Naive B cell (primary cell): ENCODE results near the gene MAST3. TPM values are rescaled to one million over a fixed set of nuclear protein-coding genes. Genes with fewer than 3 reads are reported as not detected.

Experiments used
- ATAC-seq, 2 donors: fragments of 150-1000 bp; cut with Tn5 transposase; 2 replicates each; pipeline ENCODE4 v1.10.0; 2021; ENCODE audit warnings: low read depth in 2 of 2, mild to moderate bottlenecking in 2 of 2, moderate library complexity in 2 of 2
- DNase-seq: peaks from one replicate; pipeline ENCODE4 v3.0.0; 2022
- H3K27ac Mint-ChIP-seq, 6 donors: one replicate each; pipeline ENCODE4 v1.8.0; 2020 to 2022; ENCODE audit warnings: mild to moderate bottlenecking in 6 of 6, mixed read lengths in 6 of 6, moderate library complexity in 5 of 6, inconsistent platforms in 2 of 6
- H3K27me3 Mint-ChIP-seq, 3 donors: one replicate each; pipeline ENCODE4 v1.8.0; 2021 to 2022; ENCODE audit warnings: mixed read lengths in 3 of 3, mild to moderate bottlenecking in 1 of 3
- H3K36me3 Mint-ChIP-seq, 2 donors: one replicate each; pipeline ENCODE4 v1.8.0; 2020 to 2022; ENCODE audit warnings: mixed read lengths in 2 of 2, inconsistent platforms in 1 of 2, mild to moderate bottlenecking in 1 of 2
- H3K4me1 Mint-ChIP-seq, 3 donors: one replicate each; pipeline ENCODE4 v1.8.0; 2020 to 2022; ENCODE audit warnings: mixed read lengths in 3 of 3, inconsistent platforms in 1 of 3, mild to moderate bottlenecking in 1 of 3, moderate library complexity in 1 of 3
- H3K4me3 Mint-ChIP-seq, 8 donors: one replicate each; pipeline ENCODE4 v1.8.0; 2020 to 2022; ENCODE audit warnings: mild to moderate bottlenecking in 8 of 8, mixed read lengths in 8 of 8, moderate library complexity in 8 of 8, inconsistent platforms in 2 of 8
- H3K9me3 Mint-ChIP-seq, 7 donors: one replicate each; pipeline ENCODE4 v1.8.0; 2020 to 2022; ENCODE audit warnings: mixed read lengths in 7 of 7, mild to moderate bottlenecking in 5 of 7, inconsistent platforms in 2 of 7, moderate library complexity in 1 of 7
- polyA plus RNA-seq, 6 donors: library from polyadenylated mRNA; unstranded; fragments of 300-500 nt; fragmentation: Illumina TruSeq; gene quantifications; one replicate each; pipeline ENCODE4 v1.2.3, GENCODE V29; 2021; ENCODE audit warnings: low read depth in 6 of 6

Gene MAST3
- polyA plus RNA-seq, 6 donors from 2014 or later, result 9.3 to 20.6 (median 13.3) TPM

DNA sequence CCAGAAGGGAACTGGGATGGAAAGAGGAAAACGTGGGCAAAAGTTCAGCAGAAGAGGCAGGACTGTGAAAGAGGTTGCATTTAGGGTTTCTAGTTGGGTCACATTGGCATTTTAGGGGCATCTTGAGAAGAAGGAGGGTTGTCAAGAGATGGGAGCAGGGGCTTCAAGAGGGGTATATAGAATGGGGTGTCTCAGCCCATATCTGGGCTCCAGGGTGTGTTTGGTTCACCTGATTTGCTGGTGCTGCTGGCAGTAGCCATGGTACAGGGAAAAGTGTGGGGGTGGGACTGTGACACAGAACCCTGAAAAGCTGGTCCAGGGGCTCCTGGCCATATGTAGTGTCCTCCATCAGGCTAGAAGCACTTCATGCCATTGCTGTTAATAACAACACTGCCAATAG is 22.5 kb downstream of the MAST3 start:
- Mint-ChIP-seq H3K27ac (peak overlapping the region in 3 of 6 donors; percentile 53 to 94 (median 80)), H3K36me3 (peaks cover 0 to 7% of the 10 kb centered on the region in 2 donors), H3K4me1 (peaks cover 27 to 40% (median 37%) of the 10 kb centered on the region in 3 donors), H3K4me3 (peak overlapping the region in 7 of 8 donors; percentile 16 to 94 (median 57)), H3K9me3 (no peaks in the 10 kb centered on the region), H3K27me3 (no peaks in the 10 kb centered on the region)
- DNase-seq (no peak), ATAC-seq (no peak)

DNA sequence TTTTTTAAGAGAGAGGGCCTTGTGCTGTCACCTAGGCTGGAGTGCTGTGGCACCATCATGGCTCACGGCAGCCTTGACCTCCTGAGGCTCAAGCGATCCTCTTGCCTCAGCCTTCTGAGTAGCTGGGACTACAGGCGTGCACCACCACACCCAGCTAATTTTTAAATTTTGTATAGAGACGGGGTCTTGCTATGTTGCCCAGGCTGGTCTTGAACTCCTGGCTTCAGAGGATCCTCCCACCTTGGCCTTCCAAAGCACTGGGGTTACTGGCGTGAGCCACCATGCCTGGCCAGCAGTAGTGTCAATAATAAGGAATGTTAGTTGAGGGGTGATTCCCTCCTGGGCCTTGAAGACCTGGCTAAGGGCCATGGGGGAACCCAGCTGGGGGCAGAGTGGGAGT is 23.6 kb downstream of the MAST3 start:
- Mint-ChIP-seq H3K27ac (peak overlapping the region in 1 of 6 donors; percentile 65), H3K4me3 (peak overlapping the region in 1 of 8 donors; percentile 8), H3K36me3 (no peaks in the 10 kb centered on the region), H3K27me3 (no peaks in the 10 kb centered on the region), H3K4me1 (peaks cover 22 to 36% (median 32%) of the 10 kb centered on the region in 3 donors), H3K9me3 (no peaks in the 10 kb centered on the region)
- no peak for ATAC-seq
- DNase-seq, result no peak

DNA sequence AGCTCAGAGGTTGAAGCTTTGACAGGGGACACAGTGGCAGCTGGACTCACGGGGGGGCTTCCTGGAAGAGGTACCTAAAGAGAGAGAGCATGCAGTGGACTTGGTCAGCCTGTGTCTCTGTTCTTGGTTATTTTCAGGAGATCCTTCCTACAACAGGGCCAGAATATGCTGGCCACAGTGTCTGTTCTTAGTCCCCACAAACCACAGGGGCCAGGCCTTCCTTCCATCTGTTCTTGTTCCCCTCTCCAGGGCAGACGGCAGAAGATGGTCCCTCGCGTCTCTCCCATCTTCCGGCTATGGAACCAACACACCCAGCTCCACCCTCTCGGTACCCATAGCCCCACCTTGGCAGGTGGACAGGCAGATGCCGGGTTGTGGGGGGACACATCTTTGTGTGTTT is 24.8 kb downstream of the MAST3 start:
- H3K27me3 Mint-ChIP-seq, result no peaks in the 10 kb centered on the region
- no peaks in the 10 kb centered on the region for H3K9me3 Mint-ChIP-seq
- DNase-seq, result no peak
- no peak for ATAC-seq
- no peaks in the 10 kb centered on the region for H3K36me3 Mint-ChIP-seq
- peaks cover 19 to 30% (median 25%) of the 10 kb centered on the region in 3 donors for H3K4me1 Mint-ChIP-seq
- H3K27ac Mint-ChIP-seq, result peak overlapping the region in 1 of 6 donors; percentile 66
- no peak overlapping the region for H3K4me3 Mint-ChIP-seq

DNA sequence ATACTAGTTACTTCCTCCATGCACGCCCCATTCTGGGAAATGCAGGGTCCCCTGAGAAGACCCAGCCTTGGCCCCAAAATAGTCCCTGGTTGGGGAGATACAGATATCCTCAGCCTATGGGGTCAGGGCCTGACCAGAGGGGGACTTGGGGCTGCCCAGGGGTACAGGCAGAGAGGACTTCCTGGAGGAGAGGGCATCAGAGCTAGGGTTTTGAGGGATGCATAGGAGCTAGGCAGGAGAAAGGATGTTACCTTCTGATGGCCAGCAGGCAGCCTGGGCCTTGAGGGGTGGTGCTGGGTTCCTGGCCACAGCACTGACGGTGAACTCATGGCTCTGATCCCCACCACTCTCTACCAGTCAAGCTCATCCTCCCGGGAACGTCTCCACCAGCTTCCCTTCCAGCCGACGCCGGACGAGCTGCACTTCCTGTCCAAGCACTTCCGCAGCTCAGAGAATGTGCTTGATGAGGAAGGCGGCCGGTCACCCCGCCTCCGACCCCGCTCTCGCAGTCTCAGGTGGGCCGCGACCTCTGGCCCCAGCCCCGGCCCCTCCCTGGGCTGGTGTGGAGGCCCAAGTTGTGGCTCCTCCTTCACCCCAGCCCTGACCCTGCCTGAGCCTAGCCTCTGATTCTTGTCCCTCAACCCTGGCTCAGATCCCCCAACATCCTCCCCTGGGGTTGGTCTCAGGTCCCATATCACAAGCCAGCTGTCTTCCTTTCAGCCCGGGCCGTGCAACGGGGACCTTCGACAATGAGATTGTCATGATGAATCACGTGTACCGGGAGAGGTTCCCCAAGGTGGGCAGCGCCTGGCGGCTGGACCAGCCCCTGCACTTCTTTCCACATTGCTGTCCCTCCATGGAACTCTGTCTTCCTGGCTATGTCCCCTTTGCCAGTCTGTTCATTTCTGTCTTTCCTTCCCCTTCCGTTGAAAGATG is 25.6 kb downstream of the MAST3 start:
- no peak overlapping the region for H3K4me3 Mint-ChIP-seq
- ATAC-seq (no peak), DNase-seq (no peak)
- no peaks in the 10 kb centered on the region for H3K36me3 Mint-ChIP-seq
- peak overlapping the region in 1 of 6 donors; percentile 66 for H3K27ac Mint-ChIP-seq
- peaks cover 17 to 28% (median 22%) of the 10 kb centered on the region in 3 donors for H3K4me1 Mint-ChIP-seq
- no peaks in the 10 kb centered on the region for H3K27me3 Mint-ChIP-seq
- no peaks in the 10 kb centered on the region for H3K9me3 Mint-ChIP-seq

DNA sequence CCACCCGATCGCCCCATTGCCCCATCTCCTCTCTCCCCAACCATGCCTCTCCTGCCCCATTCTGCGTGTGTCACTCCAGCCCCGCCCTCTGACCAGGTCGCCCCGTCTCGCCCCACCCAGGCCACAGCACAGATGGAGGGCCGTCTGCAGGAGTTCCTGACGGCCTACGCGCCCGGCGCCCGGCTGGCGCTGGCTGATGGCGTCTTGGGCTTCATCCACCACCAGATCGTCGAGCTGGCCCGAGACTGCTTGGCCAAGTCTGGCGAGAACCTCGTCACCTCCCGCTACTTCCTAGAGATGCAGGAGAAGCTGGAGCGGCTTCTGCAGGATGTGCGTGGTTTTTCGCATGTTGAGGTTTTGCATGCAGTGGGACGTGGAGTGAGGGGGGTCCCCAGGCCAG is 26.2 kb downstream of the MAST3 start:
- H3K9me3 Mint-ChIP-seq, result no peaks in the 10 kb centered on the region
- no peak overlapping the region for H3K27ac Mint-ChIP-seq
- DNase-seq (no peak), ATAC-seq (no peak)
- peaks cover 13 to 21% (median 20%) of the 10 kb centered on the region in 3 donors for H3K4me1 Mint-ChIP-seq
- H3K36me3 Mint-ChIP-seq, result no peaks in the 10 kb centered on the region
- H3K4me3 Mint-ChIP-seq, result no peak overlapping the region
- no peaks in the 10 kb centered on the region for H3K27me3 Mint-ChIP-seq

DNA sequence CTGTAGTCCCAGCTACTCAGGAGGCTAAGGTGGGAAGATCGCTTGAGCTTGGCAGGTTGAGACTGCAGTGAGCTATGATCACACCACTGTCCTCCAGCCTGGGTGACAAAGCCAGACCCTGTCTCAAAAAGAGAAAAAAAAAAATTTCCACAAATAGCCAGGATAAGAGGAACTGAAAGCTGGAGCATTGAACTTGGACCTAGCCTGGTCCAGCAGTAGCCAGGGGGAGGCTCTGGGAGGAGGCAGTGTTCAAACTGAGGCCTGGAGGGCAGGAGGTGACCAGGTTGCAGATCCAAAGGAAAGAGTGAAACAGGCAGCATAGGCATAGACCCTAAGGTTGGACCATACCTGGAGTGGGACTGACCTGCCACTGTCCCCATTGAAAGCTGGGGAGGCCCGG is 28.5 kb downstream of the MAST3 start:
- no peaks in the 10 kb centered on the region for H3K27me3 Mint-ChIP-seq
- peaks cover 0 to 5% (median 4%) of the 10 kb centered on the region in 3 donors for H3K4me1 Mint-ChIP-seq
- DNase-seq (no peak), ATAC-seq (no peak)
- peak overlapping the region in 3 of 6 donors; percentile 50 to 79 (median 68) for H3K27ac Mint-ChIP-seq
- no peaks in the 10 kb centered on the region for H3K36me3 Mint-ChIP-seq
- peak overlapping the region in 1 of 8 donors; percentile 78 for H3K4me3 Mint-ChIP-seq
- no peaks in the 10 kb centered on the region for H3K9me3 Mint-ChIP-seq

DNA sequence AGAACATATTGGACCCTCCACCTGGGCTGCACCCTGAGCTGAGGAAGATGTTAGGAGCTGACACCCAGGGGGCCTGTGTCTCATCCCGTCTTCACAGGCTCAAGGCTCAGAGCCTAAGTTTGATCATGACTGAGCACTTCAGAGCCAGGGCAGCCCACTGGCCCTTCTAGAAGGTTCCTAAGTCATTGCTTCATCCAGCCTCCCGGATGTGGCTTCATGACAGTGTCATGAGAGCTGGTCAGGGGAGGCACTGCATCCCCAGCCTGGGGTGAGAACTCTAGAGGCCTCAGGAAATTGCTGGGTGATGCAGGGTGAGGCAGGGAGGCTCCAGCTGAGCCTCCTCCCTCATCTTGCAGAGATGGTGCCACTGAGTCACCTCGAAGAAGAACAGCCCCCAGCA is 30.5 kb downstream of the MAST3 start:
- Mint-ChIP-seq H3K9me3 (no peaks in the 10 kb centered on the region), H3K36me3 (peaks cover 0 to 7% of the 10 kb centered on the region in 2 donors), H3K4me1 (peaks cover 4 to 5% (median 4%) of the 10 kb centered on the region in 3 donors), H3K4me3 (no peak overlapping the region), H3K27ac (peak overlapping the region in 1 of 6 donors; percentile 75), H3K27me3 (no peaks in the 10 kb centered on the region)
- ATAC-seq, result no peak
- DNase-seq, result no peak

DNA sequence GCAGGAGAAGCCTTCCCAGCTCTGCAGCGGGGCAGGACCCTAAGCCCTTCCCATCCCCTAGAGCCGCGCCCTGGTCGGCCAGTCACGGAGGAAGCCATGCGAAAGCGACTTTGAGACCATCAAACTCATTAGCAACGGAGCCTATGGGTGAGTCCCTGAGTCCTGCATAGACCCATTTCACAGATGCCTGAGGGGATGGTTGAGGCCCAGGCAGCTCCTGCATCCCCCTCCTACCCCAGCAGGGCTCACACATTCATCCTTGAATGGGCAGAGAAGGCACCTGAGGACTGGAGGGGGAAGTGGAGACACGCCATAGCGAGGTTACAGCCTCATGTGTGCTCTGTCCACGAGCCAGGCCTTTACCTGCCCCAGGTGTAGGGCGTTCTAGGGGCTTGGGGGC is 31.2 kb downstream of the MAST3 start:
- Mint-ChIP-seq H3K27ac (no peak overlapping the region), H3K9me3 (no peaks in the 10 kb centered on the region), H3K4me1 (peaks cover 4 to 5% (median 4%) of the 10 kb centered on the region in 3 donors), H3K36me3 (peaks cover 0 to 7% of the 10 kb centered on the region in 2 donors), H3K27me3 (no peaks in the 10 kb centered on the region), H3K4me3 (no peak overlapping the region)
- ATAC-seq (no peak), DNase-seq (no peak)

DNA sequence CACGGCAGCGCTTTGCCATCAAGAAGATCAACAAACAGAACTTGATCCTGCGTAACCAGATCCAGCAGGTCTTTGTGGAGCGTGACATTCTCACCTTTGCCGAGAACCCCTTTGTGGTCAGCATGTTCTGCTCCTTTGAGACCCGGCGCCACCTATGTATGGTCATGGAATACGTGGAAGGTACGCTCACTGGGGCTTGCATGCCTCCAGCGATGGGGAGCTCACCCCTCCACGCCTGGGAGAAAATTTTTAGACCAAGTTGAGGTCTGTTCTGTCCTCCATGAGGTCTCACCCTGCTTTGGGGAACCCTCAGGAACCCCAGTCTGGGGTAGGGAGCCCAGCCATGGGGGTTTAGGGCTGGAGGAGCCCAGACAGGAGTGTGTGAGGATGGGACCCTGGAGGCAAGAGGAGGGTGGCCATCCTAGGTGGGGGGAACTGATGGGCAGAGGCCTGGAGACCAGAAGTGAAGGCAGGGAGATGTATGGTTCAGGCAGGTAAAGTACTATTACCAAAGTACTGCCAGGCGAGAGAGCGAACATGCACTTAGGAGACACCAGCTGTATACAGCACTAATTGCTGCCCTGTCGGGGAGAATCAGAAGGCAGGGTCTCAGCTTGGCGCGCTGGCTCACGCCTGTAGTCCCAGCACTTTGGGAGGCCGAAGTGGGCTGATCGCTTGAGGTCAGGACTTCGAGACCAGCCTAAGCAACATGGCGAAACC is 33.1 kb downstream of the MAST3 start:
- H3K36me3 Mint-ChIP-seq, result peaks cover 0 to 20% of the 10 kb centered on the region in 2 donors
- peak overlapping the region in 1 of 8 donors; percentile 76 for H3K4me3 Mint-ChIP-seq
- peaks cover 4 to 5% (median 4%) of the 10 kb centered on the region in 3 donors for H3K4me1 Mint-ChIP-seq
- DNase-seq (no peak), ATAC-seq (no peak)
- H3K27ac Mint-ChIP-seq, result no peak overlapping the region
- H3K27me3 Mint-ChIP-seq, result no peaks in the 10 kb centered on the region
- H3K9me3 Mint-ChIP-seq, result no peaks in the 10 kb centered on the region

DNA sequence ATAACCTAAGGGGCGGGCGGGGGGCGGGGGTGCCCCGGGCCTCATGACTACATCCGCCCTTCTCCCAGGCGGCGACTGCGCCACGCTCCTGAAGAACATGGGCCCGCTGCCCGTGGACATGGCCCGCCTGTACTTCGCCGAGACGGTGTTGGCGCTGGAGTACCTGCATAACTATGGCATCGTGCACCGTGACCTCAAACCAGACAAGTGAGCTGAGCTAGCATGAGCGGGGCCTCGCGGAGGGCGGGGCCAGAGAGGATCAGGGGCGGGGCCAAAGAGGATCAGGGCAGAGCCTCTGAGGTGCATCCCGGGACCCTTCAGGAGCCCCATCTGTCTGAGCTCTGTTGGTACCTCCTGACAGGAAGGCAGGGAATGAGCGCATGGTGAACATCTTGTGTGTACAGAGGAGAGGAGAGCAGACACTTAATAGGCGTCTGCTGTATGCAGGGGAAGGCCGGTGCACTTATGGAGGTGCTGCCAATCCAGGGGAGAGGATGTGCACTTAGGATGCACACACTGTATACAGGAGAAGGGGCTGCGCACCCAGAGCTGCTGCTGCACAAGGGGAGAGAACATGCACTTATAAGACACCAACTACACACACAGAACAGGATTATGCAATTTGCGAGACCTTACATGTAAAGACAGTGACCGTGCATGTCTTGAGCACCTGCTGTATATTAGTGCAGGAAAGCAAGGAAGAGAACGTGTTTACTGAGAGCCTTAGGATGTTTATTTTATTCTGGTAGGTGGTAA is 34.4 kb downstream of the MAST3 start:
- Mint-ChIP-seq H3K4me3 (peak overlapping the region in 2 of 8 donors; percentile 24 to 65), H3K9me3 (no peaks in the 10 kb centered on the region), H3K4me1 (peaks cover 0 to 5% (median 4%) of the 10 kb centered on the region in 3 donors), H3K27ac (peak overlapping the region in 1 of 6 donors; percentile 15), H3K36me3 (peaks cover 0 to 24% of the 10 kb centered on the region in 2 donors), H3K27me3 (no peaks in the 10 kb centered on the region)
- ATAC-seq (peak in 1 of 2 donors; percentile 23), DNase-seq (no peak)

DNA sequence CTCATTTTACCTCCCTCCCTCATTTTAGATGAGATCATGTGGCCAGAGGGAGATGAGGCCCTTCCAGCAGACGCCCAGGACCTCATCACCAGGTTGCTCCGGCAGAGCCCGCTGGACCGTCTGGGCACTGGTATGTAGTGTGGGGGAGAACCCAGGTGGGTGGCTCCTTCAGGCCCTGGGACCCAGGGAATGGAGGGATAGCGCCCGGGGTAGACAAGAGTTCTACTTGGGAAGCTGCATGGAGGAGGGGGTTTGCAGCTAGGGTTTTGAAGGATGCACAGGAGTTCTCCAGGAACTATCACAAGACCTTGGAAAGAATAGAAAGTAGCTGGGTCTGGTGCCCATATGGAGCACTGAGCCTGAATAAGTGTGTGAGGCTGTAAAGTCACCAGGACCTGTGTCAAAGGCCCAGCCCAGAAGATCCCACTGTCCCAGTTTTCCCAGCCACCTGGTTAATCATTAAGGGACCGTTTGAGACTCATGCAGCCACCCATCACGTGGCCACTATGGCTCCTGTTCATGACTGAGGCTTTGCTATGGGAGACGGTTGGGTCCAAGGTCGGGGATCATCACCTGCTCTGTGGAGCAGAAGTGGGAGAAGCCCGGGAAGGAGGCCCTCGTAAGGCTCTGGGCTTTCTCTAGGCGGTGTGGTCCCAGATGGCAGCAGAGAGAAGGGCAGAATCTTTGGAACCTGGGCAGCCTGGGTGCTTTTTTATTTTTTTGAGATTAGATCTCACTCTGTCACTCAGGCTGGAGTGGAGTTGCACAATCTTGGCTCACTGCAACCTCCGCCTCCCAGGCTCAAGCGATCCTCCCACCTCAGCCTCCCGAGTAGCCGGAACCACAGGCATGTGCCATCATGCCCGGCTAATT is 38.4 kb downstream of the MAST3 start:
- no peak for DNase-seq
- H3K27ac Mint-ChIP-seq, result no peak overlapping the region
- peaks cover 5 to 42% of the 10 kb centered on the region in 2 donors for H3K36me3 Mint-ChIP-seq
- peaks cover 0 to 3% (median 0%) of the 10 kb centered on the region in 7 donors for H3K9me3 Mint-ChIP-seq
- H3K4me1 Mint-ChIP-seq, result peaks cover 0 to 8% (median 0%) of the 10 kb centered on the region in 3 donors
- H3K4me3 Mint-ChIP-seq, result no peak overlapping the region
- ATAC-seq, result no peak
- H3K27me3 Mint-ChIP-seq, result no peaks in the 10 kb centered on the region

DNA sequence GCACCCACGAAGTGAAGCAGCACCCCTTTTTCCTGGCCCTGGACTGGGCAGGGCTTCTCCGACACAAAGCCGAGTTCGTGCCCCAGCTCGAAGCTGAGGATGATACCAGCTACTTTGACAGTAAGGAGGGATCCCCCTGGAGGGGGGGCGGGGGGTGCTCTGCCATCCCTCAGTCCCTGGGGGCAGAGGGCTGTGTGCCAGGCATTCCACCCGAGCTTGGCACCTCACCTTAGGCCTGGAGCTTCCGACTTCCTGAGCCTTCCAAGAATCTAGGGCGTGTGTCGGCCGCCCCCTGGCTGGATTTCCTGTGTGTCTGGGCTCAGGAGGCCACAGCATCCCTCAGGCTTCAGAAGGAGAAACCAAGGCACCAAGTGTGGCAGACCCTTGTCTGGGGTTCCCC is 39.7 kb downstream of the MAST3 start:
- DNase-seq (no peak), ATAC-seq (no peak)
- H3K4me1 Mint-ChIP-seq, result peaks cover 0 to 4% (median 0%) of the 10 kb centered on the region in 3 donors
- peaks cover 0 to 3% (median 0%) of the 10 kb centered on the region in 7 donors for H3K9me3 Mint-ChIP-seq
- H3K4me3 Mint-ChIP-seq, result no peak overlapping the region
- H3K36me3 Mint-ChIP-seq, result peaks cover 5 to 41% of the 10 kb centered on the region in 2 donors
- no peaks in the 10 kb centered on the region for H3K27me3 Mint-ChIP-seq
- H3K27ac Mint-ChIP-seq, result no peak overlapping the region
